K562 (cell line): ENCODE results near the gene TBC1D2B. TPM values are rescaled to one million over a fixed set of nuclear protein-coding genes. Genes with fewer than 3 reads are reported as not detected.

Experiments used
- BCOR ChIP-seq: fragments of 450-650 bp; IDR thresholded peaks from 2 replicates; pipeline ENCODE4 v1.6.1; 2016
- GABPA ChIP-seq: fragments of 200-800 bp; sonication (Bioruptor generic); conservative IDR thresholded peaks from 2 replicates; pipeline ENCODE4 v1.6.1; 2016; ENCODE audit warnings: low read depth, missing genetic modification characterization, missing compliant biosample characterization
- GTF2F1 ChIP-seq: IDR thresholded peaks from 2 replicates; pipeline ENCODE4 v1.6.1; 2011; ENCODE audit warnings: low read depth, low read length, improper control_type of control experiment
- HCFC1 ChIP-seq: IDR thresholded peaks from 2 replicates; pipeline ENCODE4 v1.6.1; 2012; ENCODE audit warnings: low read depth, low read length, improper control_type of control experiment
- HDAC1 ChIP-seq, 2 experiments: fragments of 450-650 bp; IDR thresholded peaks; 2 replicates each; pipeline ENCODE4 v1.6.1; 2016 to 2017; ENCODE audit warnings: inconsistent platforms in 1 of 2, mild to moderate bottlenecking in 1 of 2, moderate library complexity in 1 of 2
- HNRNPK ChIP-seq: fragments of 200-400 bp; formaldehyde crosslinking; IDR thresholded peaks from one replicate; pipeline ENCODE4 v1.6.1; 2018; ENCODE audit warnings: mild to moderate bottlenecking, low read depth, low read length; ENCODE audit not compliant: poor library complexity, severe bottlenecking
- HNRNPL ChIP-seq: fragments of 200-400 bp; formaldehyde crosslinking; IDR thresholded peaks from 2 replicates; pipeline ENCODE4 v1.6.1; 2017; ENCODE audit warnings: low read depth, mild to moderate bottlenecking, low read length
- L3MBTL2 ChIP-seq: fragments of 450-650 bp; IDR thresholded peaks from 2 replicates; pipeline ENCODE4 v1.6.1; 2016; ENCODE audit warnings: mild to moderate bottlenecking, moderate library complexity
- MAZ ChIP-seq, 2 experiments: fragments of 450-650 bp in 1 of 2; sonication (generic) in 1 of 2; formaldehyde crosslinking; IDR thresholded peaks in 1 of 2; conservative IDR thresholded peaks in 1 of 2; 2 replicates each; pipeline versions ENCODE4 v1.4.0 to v1.5.0; 2020; ENCODE audit warnings: mild to moderate bottlenecking in 1 of 2, missing genetic modification reagents in 1 of 2
- SAP30 ChIP-seq: fragments of 200-600 bp; sonication (generic); IDR thresholded peaks from 2 replicates; pipeline ENCODE4 v1.6.1; 2012; ENCODE audit warnings: borderline replicate concordance, low read depth, mild to moderate bottlenecking, moderate library complexity, low read length, control low read depth, inconsistent platforms; ENCODE audit not compliant: insufficient read depth, poor library complexity, severe bottlenecking
- SMAD4 ChIP-seq: fragments of 250-450 bp; sonication (Bioruptor Pico); conservative IDR thresholded peaks from 2 replicates; pipeline ENCODE4 v1.8.0; 2021; ENCODE audit warnings: inconsistent platforms, mild to moderate bottlenecking, moderate library complexity
- ZBTB17 ChIP-seq: fragments of 450-650 bp; formaldehyde crosslinking; IDR thresholded peaks from 2 replicates; pipeline ENCODE4 v1.4.0; 2020; ENCODE audit warnings: mild to moderate bottlenecking
- polyA plus RNA-seq, 8 experiments: library from polyadenylated mRNA; depleted of rRNA in 4 of 8; stranded (reverse) in 5 of 8; unstranded in 3 of 8; fragments of >200 nt; fragmentation: Nextera tagmentation in 2 of 8; fragmentation: Illumina TruSeq in 1 of 8; extraction: Ambion mirVana in 2 of 8; extraction: Trizol in 1 of 8; gene quantifications; 2 replicates each; pipeline versions ENCODE4 v1.2.1 to v1.2.3, GENCODE V29; 2011 to 2014; ENCODE audit warnings: inconsistent platforms in 1 of 8, missing spikeins in 1 of 8
- total RNA-seq, 7 experiments: library from RNA; depleted of rRNA in 6 of 7; stranded (reverse); fragments of >200 nt in 6 of 7; fragmentation: Illumina TruSeq in 2 of 7; extraction: Trizol in 2 of 7; gene quantifications; 2 replicates each; pipeline versions ENCODE4 v1.2.1 to v1.2.3, GENCODE V29; 2011 to 2021; ENCODE audit warnings: low replicate concordance in 1 of 7
- TF ChIP-seq, protein P1 (sequence below): fragments of 450-650 bp; IDR thresholded peaks from 2 replicates; pipeline ENCODE4 v1.6.1; 2018; ENCODE audit not compliant: partially characterized antibody
- TF ChIP-seq, protein P2 (sequence below): fragments of 250-450 bp; sonication (Bioruptor Pico); IDR thresholded peaks from 2 replicates; pipeline ENCODE4 v1.9.0; 2021; ENCODE audit warnings: mild to moderate bottlenecking, inconsistent platforms
- TF ChIP-seq, protein P3 (sequence below), 3 experiments: IDR thresholded peaks in 2 of 3; conservative IDR thresholded peaks in 1 of 3; 2 replicates each; pipeline ENCODE4 v1.5.1; 2011 to 2012; ENCODE audit warnings: low read length in 3 of 3, mild to moderate bottlenecking in 3 of 3, control low read depth in 2 of 3, improper control_type of control experiment in 1 of 3, inconsistent platforms in 1 of 3, low read depth in 1 of 3, mixed read lengths in 1 of 3, moderate library complexity in 1 of 3; ENCODE audit not compliant: insufficient read depth in 2 of 3
- TF ChIP-seq, protein P4 (sequence below): sonication (generic); formaldehyde crosslinking; IDR thresholded peaks from 2 replicates; pipeline ENCODE4 v1.8.0; 2022; ENCODE audit warnings: mild to moderate bottlenecking, missing genetic modification reagents

TBC1D2B gene
- total and polyA plus RNA-seq, 9 of the 15 experiments (the other 6 are each of a cell fraction or from before 2014, with no cell fraction given), result 0.15 to 16.3 (median 8.9) TPM

DNA sequence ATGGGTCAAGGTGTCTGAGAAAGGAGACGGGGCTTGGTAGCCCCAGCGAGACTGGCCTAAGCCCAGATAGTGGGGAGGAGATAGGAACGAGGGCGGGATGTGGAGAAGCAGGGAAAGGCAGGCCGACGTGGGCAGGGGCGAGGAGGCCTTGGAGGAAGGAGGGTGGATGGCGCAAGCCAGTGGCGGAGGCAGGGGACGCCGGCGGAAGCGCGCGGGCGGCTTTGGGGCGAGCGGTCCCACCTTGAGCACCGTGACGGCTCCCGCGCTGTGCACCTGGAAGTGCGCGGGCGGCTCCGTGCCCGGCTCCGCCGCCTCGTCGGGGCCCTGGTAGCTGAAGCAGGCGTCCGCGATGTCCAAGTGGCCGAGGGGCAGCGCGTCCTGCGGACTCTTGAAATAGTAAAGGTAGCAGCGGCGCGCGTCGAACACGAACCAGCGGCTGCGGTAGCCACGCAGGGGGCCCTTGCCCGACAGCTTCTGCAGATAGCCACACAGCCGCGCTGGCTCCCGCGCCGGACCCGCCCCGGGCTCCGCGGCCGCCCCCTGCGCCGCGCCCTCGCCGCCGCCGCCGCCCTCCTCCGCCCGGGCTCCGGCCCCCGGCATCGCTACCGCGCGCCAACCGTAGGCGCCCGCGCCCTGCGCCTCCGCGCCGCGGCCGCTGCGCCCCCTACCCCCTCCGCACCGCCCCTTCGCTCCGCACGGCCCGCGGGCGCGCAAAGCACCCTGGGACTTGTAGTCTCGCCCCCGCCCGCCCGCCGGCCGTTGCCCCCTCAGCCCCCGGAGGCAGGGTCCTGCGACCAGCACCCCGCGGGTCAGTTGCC lies at the start of gene TBC1D2B (continued):
- TF ChIP-seq, protein P1, sequence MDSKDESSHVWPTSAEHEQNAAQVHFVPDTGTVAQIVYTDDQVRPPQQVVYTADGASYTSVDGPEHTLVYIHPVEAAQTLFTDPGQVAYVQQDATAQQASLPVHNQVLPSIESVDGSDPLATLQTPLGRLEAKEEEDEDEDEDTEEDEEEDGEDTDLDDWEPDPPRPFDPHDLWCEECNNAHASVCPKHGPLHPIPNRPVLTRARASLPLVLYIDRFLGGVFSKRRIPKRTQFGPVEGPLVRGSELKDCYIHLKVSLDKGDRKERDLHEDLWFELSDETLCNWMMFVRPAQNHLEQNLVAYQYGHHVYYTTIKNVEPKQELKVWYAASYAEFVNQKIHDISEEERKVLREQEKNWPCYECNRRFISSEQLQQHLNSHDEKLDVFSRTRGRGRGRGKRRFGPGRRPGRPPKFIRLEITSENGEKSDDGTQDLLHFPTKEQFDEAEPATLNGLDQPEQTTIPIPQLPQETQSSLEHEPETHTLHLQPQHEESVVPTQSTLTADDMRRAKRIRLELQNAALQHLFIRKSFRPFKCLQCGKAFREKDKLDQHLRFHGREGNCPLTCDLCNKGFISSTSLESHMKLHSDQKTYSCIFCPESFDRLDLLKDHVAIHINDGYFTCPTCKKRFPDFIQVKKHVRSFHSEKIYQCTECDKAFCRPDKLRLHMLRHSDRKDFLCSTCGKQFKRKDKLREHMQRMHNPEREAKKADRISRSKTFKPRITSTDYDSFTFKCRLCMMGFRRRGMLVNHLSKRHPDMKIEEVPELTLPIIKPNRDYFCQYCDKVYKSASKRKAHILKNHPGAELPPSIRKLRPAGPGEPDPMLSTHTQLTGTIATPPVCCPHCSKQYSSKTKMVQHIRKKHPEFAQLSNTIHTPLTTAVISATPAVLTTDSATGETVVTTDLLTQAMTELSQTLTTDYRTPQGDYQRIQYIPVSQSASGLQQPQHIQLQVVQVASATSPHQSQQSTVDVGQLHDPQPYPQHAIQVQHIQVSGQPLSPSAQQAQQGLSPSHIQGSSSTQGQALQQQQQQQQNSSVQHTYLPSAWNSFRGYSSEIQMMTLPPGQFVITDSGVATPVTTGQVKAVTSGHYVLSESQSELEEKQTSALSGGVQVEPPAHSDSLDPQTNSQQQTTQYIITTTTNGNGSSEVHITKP, result peak; percentile 50
- TF ChIP-seq HDAC1 (IDR thresholded peaks at IDR 0.05) (peak in 1 of 2 experiments; percentile 51; a peak in 1 of 4 replicates), L3MBTL2 (peak; percentile 67; the same call in 1 of the 2 replicates), HCFC1 (peak; percentile 80), BCOR (0 out of 2 replicates have a peak, but pooled peaks have one; percentile 8), GABPA (tag) (0 out of 2 replicates have a peak, but pooled peaks have one; percentile 24), ZBTB17 (CRISPR knock-in tag) (no peak), MAZ (CRISPR knock-in tag; conservative IDR thresholded peaks at IDR 0.05 in 1 of 2, IDR thresholded peaks at IDR 0.05 in 1 of 2) (peak; percentile 24; a peak in 2 of 4 replicates), HNRNPK (no peak), HNRNPL (peak; percentile 15; the same call in 1 of the 2 replicates), SMAD4 (CRISPR knock-in tag) (0 out of 2 replicates have a peak, but pooled peaks have one; percentile 26), GTF2F1 (no peak), SAP30 (peak; percentile 67)
- TF ChIP-seq, protein P2, sequence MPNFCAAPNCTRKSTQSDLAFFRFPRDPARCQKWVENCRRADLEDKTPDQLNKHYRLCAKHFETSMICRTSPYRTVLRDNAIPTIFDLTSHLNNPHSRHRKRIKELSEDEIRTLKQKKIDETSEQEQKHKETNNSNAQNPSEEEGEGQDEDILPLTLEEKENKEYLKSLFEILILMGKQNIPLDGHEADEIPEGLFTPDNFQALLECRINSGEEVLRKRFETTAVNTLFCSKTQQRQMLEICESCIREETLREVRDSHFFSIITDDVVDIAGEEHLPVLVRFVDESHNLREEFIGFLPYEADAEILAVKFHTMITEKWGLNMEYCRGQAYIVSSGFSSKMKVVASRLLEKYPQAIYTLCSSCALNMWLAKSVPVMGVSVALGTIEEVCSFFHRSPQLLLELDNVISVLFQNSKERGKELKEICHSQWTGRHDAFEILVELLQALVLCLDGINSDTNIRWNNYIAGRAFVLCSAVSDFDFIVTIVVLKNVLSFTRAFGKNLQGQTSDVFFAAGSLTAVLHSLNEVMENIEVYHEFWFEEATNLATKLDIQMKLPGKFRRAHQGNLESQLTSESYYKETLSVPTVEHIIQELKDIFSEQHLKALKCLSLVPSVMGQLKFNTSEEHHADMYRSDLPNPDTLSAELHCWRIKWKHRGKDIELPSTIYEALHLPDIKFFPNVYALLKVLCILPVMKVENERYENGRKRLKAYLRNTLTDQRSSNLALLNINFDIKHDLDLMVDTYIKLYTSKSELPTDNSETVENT, result no peak; the same call in 1 of the 2 replicates
- TF ChIP-seq, protein P3, sequence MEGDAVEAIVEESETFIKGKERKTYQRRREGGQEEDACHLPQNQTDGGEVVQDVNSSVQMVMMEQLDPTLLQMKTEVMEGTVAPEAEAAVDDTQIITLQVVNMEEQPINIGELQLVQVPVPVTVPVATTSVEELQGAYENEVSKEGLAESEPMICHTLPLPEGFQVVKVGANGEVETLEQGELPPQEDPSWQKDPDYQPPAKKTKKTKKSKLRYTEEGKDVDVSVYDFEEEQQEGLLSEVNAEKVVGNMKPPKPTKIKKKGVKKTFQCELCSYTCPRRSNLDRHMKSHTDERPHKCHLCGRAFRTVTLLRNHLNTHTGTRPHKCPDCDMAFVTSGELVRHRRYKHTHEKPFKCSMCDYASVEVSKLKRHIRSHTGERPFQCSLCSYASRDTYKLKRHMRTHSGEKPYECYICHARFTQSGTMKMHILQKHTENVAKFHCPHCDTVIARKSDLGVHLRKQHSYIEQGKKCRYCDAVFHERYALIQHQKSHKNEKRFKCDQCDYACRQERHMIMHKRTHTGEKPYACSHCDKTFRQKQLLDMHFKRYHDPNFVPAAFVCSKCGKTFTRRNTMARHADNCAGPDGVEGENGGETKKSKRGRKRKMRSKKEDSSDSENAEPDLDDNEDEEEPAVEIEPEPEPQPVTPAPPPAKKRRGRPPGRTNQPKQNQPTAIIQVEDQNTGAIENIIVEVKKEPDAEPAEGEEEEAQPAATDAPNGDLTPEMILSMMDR (IDR thresholded peaks at IDR 0.05 in 2 of 3, conservative IDR thresholded peaks at IDR 0.05 in 1 of 3; ENCODE audit: insufficient read depth in 2 of 3, low read depth in 1 of 3, low read length in 3 of 3), result peak in 2 of 3 experiments; percentile 11 to 12; a peak in 2 of 6 replicates
- TF ChIP-seq, protein P4, sequence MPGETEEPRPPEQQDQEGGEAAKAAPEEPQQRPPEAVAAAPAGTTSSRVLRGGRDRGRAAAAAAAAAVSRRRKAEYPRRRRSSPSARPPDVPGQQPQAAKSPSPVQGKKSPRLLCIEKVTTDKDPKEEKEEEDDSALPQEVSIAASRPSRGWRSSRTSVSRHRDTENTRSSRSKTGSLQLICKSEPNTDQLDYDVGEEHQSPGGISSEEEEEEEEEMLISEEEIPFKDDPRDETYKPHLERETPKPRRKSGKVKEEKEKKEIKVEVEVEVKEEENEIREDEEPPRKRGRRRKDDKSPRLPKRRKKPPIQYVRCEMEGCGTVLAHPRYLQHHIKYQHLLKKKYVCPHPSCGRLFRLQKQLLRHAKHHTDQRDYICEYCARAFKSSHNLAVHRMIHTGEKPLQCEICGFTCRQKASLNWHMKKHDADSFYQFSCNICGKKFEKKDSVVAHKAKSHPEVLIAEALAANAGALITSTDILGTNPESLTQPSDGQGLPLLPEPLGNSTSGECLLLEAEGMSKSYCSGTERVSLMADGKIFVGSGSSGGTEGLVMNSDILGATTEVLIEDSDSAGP, result 0 out of 2 replicates have a peak, but pooled peaks have one; percentile 33
